Activated gamma-delta T cell treated with anti-CD3 and anti-CD28 coated beads, Interleukin-2, amount 50 U/mL, for 16 hours (primary cell): ENCODE data around the gene TCF4.
A peak's percentile ranks its signal among the peaks of the same experiment; 100 is the strongest.

Experiments
- DNase-seq: peaks from one replicate; pipeline ENCODE4 v3.0.0-alpha.2; 2020; ENCODE audit warnings: low read depth

TCF4 gene

GRCh38 chr18:55588111-55588869 is at the start of gene TCF4:
TSS of gene TCF4 (minus strand) at chr18:55588192. CDS start at chr18:55587116, 1,076 bp downstream.
- no peak for DNase-seq

GRCh38 chr18:55637204-55637603 is 49.2 kb upstream of the TCF4 start:
- DNase-seq, result no peak

GRCh38 chr18:55635439-55635838 is 47.4 kb upstream of the TCF4 start:
- no peak for DNase-seq

- no peak for DNase-seq
Measured at GRCh38 chr18:55634545-55634944, 46.6 kb upstream of the TCF4 start.

- DNase-seq, result no peak
Measured at GRCh38 chr18:55633032-55633431, 45.0 kb upstream of the TCF4 start.

GRCh38 chr18:55629133-55629532 is 41.1 kb upstream of the TCF4 start:
- no peak for DNase-seq

- DNase-seq, result no peak
Measured at GRCh38 chr18:55627007-55627406, 39.0 kb upstream of the TCF4 start.

- no peak for DNase-seq
Measured at GRCh38 chr18:55625901-55626300, 37.9 kb upstream of the TCF4 start.

GRCh38 chr18:55623626-55624025 is 35.6 kb upstream of the TCF4 start:
- DNase-seq, result no peak

GRCh38 chr18:55610506-55610905 is 22.5 kb upstream of the TCF4 start:
- no peak for DNase-seq

GRCh38 chr18:55609160-55609825 is 21.3 kb upstream of the TCF4 start:
- DNase-seq, result no peak

- no peak for DNase-seq
Measured at GRCh38 chr18:55608497-55608896, 20.5 kb upstream of the TCF4 start.

- DNase-seq, result no peak
Measured at GRCh38 chr18:55607773-55608172, 19.8 kb upstream of the TCF4 start.

- no peak for DNase-seq
Measured at GRCh38 chr18:55605733-55606338, 17.8 kb upstream of the TCF4 start.

GRCh38 chr18:55603775-55604174 is 15.8 kb upstream of the TCF4 start:
- DNase-seq, result no peak

GRCh38 chr18:55593888-55594287 is 5.9 kb upstream of the TCF4 start:
- no peak for DNase-seq

GRCh38 chr18:55592572-55592971 is 4.6 kb upstream of the TCF4 start:
- no peak for DNase-seq

- DNase-seq, result no peak
Measured at GRCh38 chr18:55592106-55592505, 4.1 kb upstream of the TCF4 start.

- peak; percentile 67 for DNase-seq
Measured at GRCh38 chr18:55589625-55590291, 1.8 kb upstream of the TCF4 start.

GRCh38 chr18:55588870-55589595 is 1.0 kb upstream of the TCF4 start:
- DNase-seq, result no peak

- DNase-seq, result no peak
Measured at GRCh38 chr18:55587418-55588110, 428 bp downstream of the TCF4 start.
